ENCODE measurements around the gene FBXO2.
A peak's percentile ranks its signal among the peaks of the same experiment; 100 is the strongest.

Gene FBXO2

GRCh38 chr1:11653101-11653860, 948 bp downstream of the FBXO2 start:
- no peak for DNase-seq (ENCODE audit: low read depth, low spot score)

GRCh38 chr1:11652203-11652780, 1.9 kb downstream of the FBXO2 start:
- no peak for DNase-seq (ENCODE audit: low read depth, low spot score)

GRCh38 chr1:11651017-11651416, 3.2 kb downstream of the FBXO2 start:
- DNase-seq (ENCODE audit: low read depth, low spot score) = no peak

DNA sequence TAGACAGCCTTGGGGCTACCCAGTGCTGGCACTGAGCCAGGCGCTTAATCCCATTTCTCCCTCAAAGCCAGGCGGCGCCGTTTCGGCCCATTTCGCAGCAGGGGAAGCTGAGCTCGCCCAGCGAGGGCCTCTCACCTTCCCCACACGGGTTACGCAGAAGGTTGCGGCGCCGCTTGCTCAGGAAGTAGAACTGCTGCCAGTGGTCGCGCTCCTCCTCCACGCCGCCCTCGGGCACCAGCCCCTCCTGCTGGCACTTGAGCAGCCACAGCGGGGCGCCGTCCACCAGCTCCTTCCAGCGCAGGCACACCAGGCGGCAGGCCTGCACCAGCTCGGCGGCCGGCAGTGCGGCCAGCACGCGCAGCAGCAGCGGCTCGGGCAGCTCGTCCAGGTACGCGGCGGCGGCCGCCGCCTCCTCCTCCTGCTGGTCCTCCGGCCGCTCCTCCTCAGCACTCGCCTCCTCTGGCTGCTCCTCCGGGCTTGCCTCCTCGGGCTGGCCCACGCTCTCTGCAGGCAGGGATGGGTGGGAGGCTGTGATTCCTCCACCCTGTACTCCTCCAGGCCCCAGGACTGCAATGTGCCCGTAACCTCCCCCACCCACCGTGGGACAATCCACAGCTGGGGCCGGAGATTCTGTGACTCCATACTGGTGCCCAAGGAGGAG, 3.8 kb downstream of the FBXO2 start:
- no peak for DNase-seq (ENCODE audit: low read depth, low spot score)

DNA sequence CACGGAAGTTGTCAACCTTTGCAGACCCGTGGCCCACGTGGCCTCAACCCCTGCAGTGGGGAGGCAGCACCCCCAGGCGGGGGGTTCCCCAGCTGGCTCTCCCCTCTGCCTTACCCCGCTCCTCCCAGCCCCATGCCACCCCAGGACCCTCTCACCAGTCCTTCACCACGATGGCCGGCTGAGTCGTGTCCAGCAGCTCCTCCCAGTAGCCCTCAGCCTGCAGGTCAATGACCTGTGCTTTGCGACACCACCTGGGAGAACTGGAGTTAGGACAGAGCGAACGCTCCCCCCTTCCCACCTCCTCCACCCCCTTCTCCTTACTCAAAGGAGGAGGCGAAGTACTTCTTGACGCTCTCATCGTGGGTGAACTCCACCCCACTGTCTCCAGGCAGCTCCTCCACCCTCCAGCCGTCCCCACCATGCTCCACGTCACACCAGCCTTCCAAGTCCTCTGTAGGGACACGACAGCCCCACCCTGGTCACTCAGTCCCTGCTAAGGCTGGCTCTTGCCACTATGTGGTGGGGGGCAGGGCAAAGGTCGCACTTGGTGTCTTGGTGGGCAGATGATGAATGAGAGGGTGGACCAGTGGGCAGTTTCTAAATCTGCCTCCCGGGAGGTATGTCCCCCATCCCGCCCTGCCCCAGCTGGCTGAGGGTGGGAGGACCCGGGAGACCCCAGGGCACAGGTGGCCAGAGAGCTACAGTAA, 4.5 kb downstream of the FBXO2 start:
- DNase-seq (ENCODE audit: low read depth, low spot score) = no peak

GRCh38 chr1:11649237-11649623, 5.0 kb downstream of the FBXO2 start:
- DNase-seq (ENCODE audit: low read depth, low spot score) = no peak

- DNase-seq (ENCODE audit: low read depth, low spot score) = no peak
Observed at GRCh38 chr1:11648732-11649158, 5.5 kb downstream of the FBXO2 start.

- DNase-seq (ENCODE audit: low read depth, low spot score) = no peak
Observed at GRCh38 chr1:11648039-11648438, 6.2 kb downstream of the FBXO2 start.

DNA sequence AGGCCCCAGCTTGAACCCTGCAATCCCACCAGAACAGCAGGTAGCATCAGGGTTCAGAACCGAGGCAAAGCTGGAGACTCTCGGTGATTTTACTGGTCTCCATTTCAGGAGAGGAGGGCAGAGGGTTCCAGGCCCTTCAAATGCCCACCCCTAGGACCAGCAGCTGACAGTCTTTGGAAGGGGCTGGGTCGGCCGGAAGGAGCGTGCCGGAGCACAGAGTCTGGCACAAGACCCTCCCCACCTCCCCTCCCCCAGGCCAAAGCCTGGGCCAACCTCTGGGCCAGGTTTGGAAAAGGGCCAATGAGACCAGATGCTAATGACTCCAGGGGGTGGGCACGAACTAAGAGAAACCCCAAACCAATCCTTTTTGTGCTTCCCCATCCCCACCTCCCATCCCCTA, 6.9 kb downstream of the FBXO2 start:
- DNase-seq (ENCODE audit: low read depth, low spot score) = no peak

DNA sequence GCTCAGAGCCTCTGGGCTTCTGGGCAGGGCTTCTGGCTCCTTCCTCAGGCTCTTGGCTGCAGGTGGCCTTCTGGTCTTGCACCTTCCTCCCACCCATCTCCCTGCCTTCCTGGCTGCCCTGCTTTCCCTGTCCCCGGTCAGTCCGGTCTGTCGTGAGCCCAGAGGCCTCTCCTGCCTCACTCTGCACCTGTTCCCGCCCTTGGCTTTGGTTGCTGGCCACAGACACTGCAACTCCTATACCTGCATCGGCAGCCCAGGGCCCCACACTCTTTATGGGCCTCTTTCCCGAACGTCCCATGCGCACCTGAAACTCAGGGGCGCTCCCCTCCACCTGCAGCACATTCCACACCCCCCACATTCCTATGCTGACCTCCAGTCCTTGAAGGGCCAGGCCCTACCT, 7.9 kb downstream of the FBXO2 start:
- DNase-seq (ENCODE audit: low read depth, low spot score) = no peak

DNA sequence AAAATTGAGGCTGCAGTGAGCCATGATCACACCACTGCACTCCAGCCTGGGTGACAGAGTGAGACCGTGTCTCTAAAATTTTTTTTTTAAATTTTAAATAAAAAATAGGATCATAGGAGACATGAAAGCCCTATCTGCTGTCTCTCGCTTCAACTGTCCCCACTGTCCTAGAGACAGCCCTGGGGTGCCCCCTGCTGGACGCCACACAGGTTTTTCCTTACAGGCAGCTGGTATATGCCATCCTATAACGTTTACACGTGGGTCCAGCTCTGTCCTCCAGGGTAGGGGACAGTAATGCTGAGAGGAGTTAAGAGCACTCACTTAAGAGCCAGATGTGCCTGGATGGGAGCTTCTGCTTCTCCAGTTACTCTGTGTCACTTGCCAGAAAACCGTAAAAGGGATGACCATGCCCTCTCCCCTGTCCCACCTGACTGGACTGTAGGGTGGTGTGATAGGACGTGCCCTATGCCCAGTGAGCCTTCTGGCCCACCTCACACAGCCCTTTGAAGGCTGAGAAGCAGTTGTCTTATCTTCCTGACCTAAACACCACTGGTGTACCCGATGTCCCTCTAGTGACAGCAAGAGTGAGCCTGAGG, 8.5 kb downstream of the FBXO2 start:
- peak; percentile 37 for DNase-seq (ENCODE audit: low read depth, low spot score)

GRCh38 chr1:11645270-11645669, 9.0 kb downstream of the FBXO2 start:
- DNase-seq (ENCODE audit: low read depth, low spot score) = no peak

DNA sequence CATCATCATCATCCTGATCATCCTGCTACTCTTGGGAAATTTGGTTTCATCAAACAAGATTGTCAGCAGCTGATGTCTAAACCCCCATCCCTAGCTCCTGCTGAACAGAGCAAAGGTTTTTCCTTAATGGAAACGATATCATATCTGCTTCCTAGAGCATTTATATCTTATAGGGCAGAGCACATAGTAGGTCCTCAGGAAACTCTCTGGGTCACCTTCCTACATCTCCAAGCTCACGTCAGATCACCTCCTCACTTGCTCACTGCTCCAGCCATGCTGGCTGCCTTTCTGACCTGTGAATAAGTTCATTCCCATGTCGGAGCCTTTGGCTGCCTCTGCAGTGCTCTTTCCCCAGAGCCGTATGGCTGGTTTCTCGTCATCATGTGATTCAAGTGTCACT, 10.4 kb downstream of the FBXO2 start:
- no peak for DNase-seq (ENCODE audit: low read depth, low spot score)

DNA sequence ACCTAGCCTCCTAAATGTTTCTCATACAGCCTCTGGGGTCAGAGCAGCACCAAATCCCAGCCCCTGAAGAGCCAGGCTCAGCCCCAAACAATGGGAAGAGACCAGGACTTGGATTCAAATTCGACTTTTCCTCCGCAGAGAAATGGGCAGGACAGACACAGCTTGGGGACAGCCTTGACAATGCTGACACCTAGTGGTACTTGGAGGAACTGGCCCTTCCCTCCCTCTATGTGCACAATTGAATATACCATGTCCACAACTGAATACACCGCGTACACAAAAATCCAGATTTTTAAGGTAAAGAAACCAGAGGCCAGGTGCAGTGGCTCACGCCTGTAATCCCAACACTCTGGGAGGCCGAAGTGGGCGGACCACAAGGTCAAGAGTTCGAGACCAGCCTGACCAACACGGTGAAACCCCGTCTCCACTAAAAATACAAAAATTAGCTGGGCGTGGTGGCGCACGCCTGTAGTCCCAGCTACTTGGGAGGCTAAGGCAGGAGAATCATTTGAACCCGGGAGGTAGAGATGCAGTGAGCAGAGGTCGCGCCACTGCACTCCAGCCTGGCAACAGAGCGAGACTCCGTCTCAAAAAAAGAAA, 11.7 kb downstream of the FBXO2 start:
- DNase-seq (ENCODE audit: low read depth, low spot score) = peak; percentile 21

DNA sequence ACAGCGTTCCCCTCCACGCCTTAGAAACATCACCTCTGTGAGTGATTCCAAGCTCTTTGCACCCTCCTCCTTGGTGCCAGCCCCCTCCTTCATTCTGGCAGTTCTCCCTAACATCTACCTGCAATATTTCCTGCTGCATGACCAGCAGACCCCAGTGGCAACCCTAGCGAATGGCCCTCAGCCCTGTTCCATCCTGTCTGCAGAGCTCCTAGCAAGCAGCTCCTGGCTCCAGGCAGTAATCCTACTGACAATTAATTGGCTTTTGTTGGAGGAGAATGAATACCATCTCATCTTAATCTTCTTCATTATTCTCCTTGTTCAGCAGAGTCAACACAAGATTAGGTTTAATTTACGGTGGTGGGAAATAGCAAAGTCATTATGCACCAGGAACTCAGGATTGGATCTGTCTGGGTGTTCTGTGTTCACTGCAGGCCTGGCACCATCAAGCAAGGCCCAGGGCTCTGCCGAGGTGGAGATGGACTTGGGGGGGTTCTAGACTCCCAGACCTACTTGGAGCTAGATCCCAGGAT, 12.4 kb downstream of the FBXO2 start:
- DNase-seq (ENCODE audit: low read depth, low spot score) = no peak

GRCh38 chr1:11640944-11641343, 13.3 kb downstream of the FBXO2 start:
- no peak for DNase-seq (ENCODE audit: low read depth, low spot score)

DNA sequence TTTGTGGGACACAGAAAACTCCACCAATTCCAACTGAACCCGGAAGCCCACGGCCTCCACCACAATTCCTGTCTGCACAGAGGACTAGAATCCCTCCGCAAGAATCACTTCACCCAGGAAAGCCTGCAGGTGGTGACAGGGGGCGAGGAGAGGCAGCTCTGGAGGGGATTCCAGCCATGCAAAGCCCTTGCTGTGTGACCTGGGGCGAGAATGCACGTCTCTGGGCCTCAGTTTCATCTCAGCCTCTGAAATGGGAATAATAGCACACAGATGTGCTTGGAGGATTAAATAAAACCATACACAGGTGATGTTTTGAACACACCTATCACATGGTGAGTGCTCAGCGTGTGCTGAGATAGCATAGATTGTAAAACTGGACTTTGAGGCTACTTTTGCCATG, 14.1 kb downstream of the FBXO2 start:
- DNase-seq (ENCODE audit: low read depth, low spot score) = no peak

GRCh38 chr1:11639372-11639771, 14.9 kb downstream of the FBXO2 start:
- no peak for DNase-seq (ENCODE audit: low read depth, low spot score)

GRCh38 chr1:11638121-11638520, 16.1 kb downstream of the FBXO2 start:
- DNase-seq (ENCODE audit: low read depth, low spot score) = no peak

DNA sequence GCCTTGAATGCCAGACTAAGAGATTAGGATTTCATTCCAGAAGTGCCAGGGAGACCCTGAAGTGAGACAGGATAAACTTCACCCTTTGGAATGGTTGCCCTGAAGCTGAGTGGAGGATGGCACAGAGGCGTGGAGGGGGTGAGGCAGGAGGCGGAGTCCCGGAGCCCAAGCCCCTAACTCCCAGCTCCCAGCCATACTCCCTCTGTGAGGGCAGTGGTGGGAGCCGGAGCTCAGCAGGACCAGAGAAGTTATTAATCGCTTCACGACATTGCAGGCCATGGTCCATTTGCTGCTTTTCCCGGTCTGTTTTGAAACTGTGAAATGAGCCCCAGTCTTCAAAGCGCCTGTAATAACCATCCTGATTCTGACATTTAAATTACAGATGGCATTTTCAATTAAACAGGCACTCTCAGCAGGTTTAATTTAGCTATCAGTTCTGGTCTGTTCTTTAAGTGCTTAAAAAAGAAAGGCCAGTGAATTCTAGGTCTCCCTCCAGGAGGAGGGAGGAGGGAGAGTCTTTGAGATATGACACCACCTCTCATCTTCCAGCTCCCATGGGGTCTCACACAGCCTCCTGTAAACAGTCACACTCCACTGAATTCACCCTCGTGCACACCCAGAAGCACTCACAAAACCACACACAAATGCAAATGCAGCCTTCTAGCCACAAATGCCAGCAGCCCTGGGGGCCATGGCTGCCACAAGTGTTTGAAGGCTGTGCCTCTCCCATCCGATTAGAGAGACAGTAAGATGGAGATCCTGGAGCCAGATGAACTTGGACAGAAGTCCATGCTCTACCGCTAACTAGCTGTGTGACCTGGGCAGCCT, 19.6 kb downstream of the FBXO2 start:
- DNase-seq (ENCODE audit: low read depth, low spot score) = no peak
